Measurements from ENCODE around the gene UQCRFS1. TPM values are rescaled to one million over a fixed set of nuclear protein-coding genes. Genes with fewer than 3 reads are reported as not detected.

Gene UQCRFS1
- total and polyA plus RNA-seq, 3 donors from 2014 or later, result 35.9 to 64.2 (median 37.4) TPM

GRCh38 chr19:29188289-29189032, 24.5 kb downstream of the UQCRFS1 start:
- H3K27me3 ChIP-seq, result no peaks in the 10 kb centered on the region
- no peak for DNase-seq
- H3K27ac ChIP-seq, result no peak overlapping the region
- no peaks in the 10 kb centered on the region for H3K4me1 ChIP-seq
- H3K36me3 ChIP-seq (ENCODE audit: low read depth, missing control alignments), result no peaks in the 10 kb centered on the region
- intact Hi-C loops (cut with DNase I; ENCODE audit: low total_unique reads), result no loop called here
- no peaks in the 10 kb centered on the region for H3K9me3 ChIP-seq
- 61 to 63% methylated on average over 10 of the region's 10 CpGs for WGBS, 2 donors
- TF ChIP-seq CTCF (IDR thresholded peaks at IDR 0.05) (no peak), POLR2A (IDR thresholded peaks at IDR 0.05) (no peak)
- no peak overlapping the region for H3K4me3 ChIP-seq

GRCh38 chr19:29187676-29188075, 25.3 kb downstream of the UQCRFS1 start:
- Histone ChIP-seq H3K27me3 (no peaks in the 10 kb centered on the region), H3K36me3 (ENCODE audit: low read depth, missing control alignments) (no peaks in the 10 kb centered on the region), H3K27ac (no peak overlapping the region), H3K4me3 (no peak overlapping the region), H3K9me3 (no peaks in the 10 kb centered on the region), H3K4me1 (no peaks in the 10 kb centered on the region)
- WGBS, 2 donors, result 70 to 79% methylated on average over 5 to 6 of the region's 6 CpGs
- intact Hi-C loops (cut with DNase I; ENCODE audit: low total_unique reads), result no loop called here
- no peak for DNase-seq
- TF ChIP-seq POLR2A (IDR thresholded peaks at IDR 0.05) (no peak), CTCF (IDR thresholded peaks at IDR 0.05) (no peak)

GRCh38 chr19:29185427-29185826, 27.5 kb downstream of the UQCRFS1 start:
- H3K9me3 ChIP-seq, result no peaks in the 10 kb centered on the region
- no peak for DNase-seq
- WGBS, 2 donors, result 82 to 85% methylated on average over 6 of the region's 6 CpGs
- TF ChIP-seq POLR2A (IDR thresholded peaks at IDR 0.05) (no peak), CTCF (IDR thresholded peaks at IDR 0.05) (no peak)
- H3K4me1 ChIP-seq, result no peaks in the 10 kb centered on the region
- H3K27ac ChIP-seq, result no peak overlapping the region
- H3K4me3 ChIP-seq, result no peak overlapping the region
- intact Hi-C loops (cut with DNase I; ENCODE audit: low total_unique reads), result no loop called here
- H3K27me3 ChIP-seq, result no peaks in the 10 kb centered on the region
- H3K36me3 ChIP-seq (ENCODE audit: low read depth, missing control alignments), result no peaks in the 10 kb centered on the region

GRCh38 chr19:29176981-29177754, 35.8 kb downstream of the UQCRFS1 start:
- no peak for DNase-seq
- Histone ChIP-seq H3K36me3 (ENCODE audit: low read depth, missing control alignments) (no peaks in the 10 kb centered on the region), H3K4me1 (no peaks in the 10 kb centered on the region), H3K27ac (no peak overlapping the region), H3K27me3 (no peaks in the 10 kb centered on the region), H3K4me3 (no peak overlapping the region), H3K9me3 (no peaks in the 10 kb centered on the region)
- intact Hi-C loops (cut with DNase I; ENCODE audit: low total_unique reads), result no loop called here
- TF ChIP-seq CTCF (IDR thresholded peaks at IDR 0.05), result no peak
- TF ChIP-seq POLR2A (IDR thresholded peaks at IDR 0.05), result no peak
- WGBS, 2 donors, result 76 to 92% methylated on average over 2 of the region's 2 CpGs
